A549 (cell line): ENCODE results near the gene KCNMA1.

Source experiments
- CEBPB ChIP-seq, 2 experiments: fragments of >200 bp in 1 of 2; sonication (Bioruptor Twin) in 1 of 2; formaldehyde crosslinking in 1 of 2; IDR thresholded peaks; 2 replicates each; pipeline ENCODE4 v1.6.1; 2012 to 2016
- CTCF ChIP-seq: fragments of >200 bp; sonication (Bioruptor Twin); formaldehyde crosslinking; IDR thresholded peaks from 3 replicates; pipeline ENCODE4 v1.5.1; 2016
- ESRRA ChIP-seq: fragments of 150-350 bp; IDR thresholded peaks from 2 replicates; pipeline ENCODE4 v1.6.1; 2014; ENCODE audit warnings: mild to moderate bottlenecking, low read length, borderline replicate concordance
- HDAC2 ChIP-seq: fragments of 200-600 bp; sonication (generic); IDR thresholded peaks from 2 replicates; pipeline ENCODE4 v1.6.1; 2016
- KDM5A ChIP-seq: fragments of 200-600 bp; sonication (generic); IDR thresholded peaks from 2 replicates; pipeline ENCODE4 v1.6.1; 2016; ENCODE audit warnings: antibody characterized with exemption, mild to moderate bottlenecking
- PHF8 ChIP-seq: fragments of 200-600 bp; sonication (generic); IDR thresholded peaks from 2 replicates; pipeline ENCODE4 v1.6.1; 2016; ENCODE audit warnings: low read depth, mild to moderate bottlenecking, antibody characterized with exemption, moderate library complexity, borderline replicate concordance
- POLR2A ChIP-seq: IDR thresholded peaks from 2 replicates; pipeline ENCODE4 v1.6.1; 2012; ENCODE audit warnings: mild to moderate bottlenecking, low read length
- POLR2AphosphoS2 ChIP-seq: conservative IDR thresholded peaks from 2 replicates; pipeline ENCODE4 v1.6.1; 2012; ENCODE audit warnings: low read length, improper control_type of control experiment, inconsistent platforms
- USF2 ChIP-seq: fragments of 450-650 bp; IDR thresholded peaks from 2 replicates; pipeline ENCODE4 v1.6.1; 2014; ENCODE audit warnings: antibody characterized with exemption

GRCh38 chr10:77639756-77640155 is 2.1 kb upstream of the KCNMA1 start:
- TF ChIP-seq POLR2A (no peak), CEBPB (IDR thresholded peaks at IDR 0.05) (no peak), CTCF (no peak), USF2 (no peak), POLR2AphosphoS2 (no peak), KDM5A (no peak), ESRRA (no peak), PHF8 (no peak), HDAC2 (no peak)
